ENCODE data around the gene SCO2.

Gene SCO2, protein sequence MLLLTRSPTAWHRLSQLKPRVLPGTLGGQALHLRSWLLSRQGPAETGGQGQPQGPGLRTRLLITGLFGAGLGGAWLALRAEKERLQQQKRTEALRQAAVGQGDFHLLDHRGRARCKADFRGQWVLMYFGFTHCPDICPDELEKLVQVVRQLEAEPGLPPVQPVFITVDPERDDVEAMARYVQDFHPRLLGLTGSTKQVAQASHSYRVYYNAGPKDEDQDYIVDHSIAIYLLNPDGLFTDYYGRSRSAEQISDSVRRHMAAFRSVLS

DNA sequence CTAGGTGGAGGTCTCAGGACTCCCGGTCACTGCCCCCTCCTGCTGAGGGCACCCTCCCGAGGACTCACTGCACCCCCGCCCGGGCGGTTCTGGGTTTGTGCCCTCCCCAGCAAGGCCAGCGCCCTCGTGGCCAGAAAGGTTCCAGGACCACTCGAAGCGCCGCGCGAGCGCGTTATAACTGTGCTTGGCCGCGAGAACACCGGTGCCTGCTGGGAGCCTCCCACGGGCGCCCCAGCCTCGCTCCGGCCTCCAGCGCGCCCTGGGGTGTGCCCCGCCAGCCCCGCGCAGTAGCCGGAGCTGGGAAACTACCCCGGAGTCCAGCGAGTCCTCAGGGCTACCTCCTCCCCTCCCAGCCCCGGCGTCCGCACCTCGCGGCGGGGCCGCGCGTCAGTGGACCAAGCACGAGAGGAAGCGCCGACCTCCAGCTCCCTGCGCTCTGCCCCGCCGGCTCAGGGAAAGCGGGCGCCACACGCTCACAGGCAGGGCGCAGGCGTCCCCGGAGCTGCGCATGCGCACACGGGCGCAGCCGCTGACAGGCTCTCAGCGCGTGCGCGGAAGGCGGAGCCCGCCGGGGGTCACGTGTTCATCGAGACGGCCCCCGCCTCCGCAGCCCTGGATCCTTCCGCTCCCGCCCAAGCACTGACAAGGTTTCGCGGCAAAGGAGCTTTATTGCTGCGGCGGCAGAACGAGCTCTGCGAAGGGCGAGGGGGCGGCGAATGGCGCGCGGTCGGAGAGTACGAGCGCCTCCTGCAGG lies at the start of gene SCO2:
TSS of gene SCO2 (minus strand) at position 495 of the 754 bp plus-strand sequence. CDS start 1,187 bp downstream, outside the sequence.
- DNase-seq (ENCODE audit: insufficient read length, low spot score), result peak; percentile 96
- FAIRE-seq, result peak; percentile 87

DNA sequence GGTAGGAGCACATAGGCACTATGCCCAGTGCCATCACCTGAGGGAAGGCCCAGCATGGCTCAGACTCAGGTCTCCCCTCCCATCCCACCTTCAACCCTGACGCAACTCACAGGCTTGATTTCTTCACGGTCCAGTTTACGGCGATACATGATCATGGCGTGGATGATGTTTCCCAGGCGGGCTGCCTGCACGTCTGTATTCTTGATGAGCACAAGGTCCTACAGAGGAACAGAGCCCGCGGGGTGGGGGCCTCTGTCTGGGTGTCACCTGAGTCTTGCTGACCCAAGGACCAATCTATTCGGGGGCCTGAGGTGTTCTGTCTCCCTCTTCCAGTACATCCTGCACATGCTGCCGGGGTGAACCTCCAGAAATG lies 49.0 kb upstream of the SCO2 start:
- DNase-seq (ENCODE audit: insufficient read length, low spot score) (no peak), FAIRE-seq (no peak)

DNA sequence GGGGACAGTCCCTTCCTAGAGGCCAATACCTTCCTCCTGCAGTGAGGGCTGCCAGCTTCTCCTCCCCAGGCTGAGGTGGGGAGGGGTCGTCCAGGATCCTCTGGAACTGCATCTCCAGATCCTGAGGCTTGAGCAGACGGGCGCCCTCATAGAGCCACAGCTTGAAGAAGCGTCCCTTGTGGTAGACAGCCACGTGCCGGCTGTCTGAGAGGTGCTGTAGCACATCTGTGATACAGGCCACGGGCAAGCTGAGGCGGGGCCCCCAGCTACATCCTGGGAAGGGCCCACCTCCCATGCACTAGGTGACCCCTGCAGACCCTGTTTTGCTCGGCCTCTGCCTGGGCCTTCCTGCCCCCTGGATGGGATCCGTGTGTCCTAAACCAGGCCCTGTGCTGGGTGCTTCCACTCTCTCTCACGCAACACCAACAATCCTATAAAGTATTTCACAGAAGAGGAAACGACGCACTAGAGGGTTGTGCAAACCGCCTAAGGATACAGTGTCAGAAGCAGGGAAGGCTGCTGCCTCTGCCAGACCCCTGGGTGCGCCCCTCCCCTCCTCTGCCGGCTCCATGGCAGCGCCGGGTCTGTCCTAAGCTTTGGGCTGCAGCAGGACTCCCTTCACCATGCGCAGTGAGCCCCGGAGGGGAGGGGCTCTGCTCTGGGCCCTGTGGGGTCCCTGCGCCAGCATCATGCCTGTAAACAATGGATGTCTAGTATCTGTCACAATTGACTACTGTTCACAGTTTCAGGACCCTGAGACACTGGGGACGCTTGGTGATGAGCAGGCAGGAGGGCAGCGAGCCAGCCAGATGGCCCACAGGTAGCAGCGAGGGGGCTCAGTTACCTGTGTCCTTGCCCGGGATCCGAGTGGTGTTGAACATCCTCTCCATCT lies 48.3 kb upstream of the SCO2 start:
- FAIRE-seq (no peak), DNase-seq (ENCODE audit: insufficient read length, low spot score) (no peak)

DNA sequence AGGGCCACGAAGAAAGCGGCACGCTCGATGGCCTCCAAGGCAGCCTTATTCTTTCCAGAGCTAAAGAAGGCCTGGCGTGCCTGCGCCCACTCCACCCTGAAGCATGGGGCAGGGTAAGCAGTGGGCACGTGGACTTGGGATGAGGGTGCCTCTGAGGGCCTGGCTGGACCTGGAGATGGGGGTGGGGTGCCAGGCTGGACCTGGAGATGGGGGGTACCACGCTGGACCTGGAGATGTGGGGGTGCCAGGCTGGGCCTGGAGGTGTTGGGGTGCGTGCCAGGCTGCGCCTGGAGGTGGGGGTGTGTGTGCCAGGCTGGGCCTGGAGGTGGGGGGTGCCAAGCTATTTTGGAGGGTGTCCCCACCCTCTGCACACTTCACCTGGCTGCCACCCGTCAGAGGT lies 47.6 kb upstream of the SCO2 start:
- FAIRE-seq (peak; percentile 31), DNase-seq (ENCODE audit: insufficient read length, low spot score) (no peak)

DNA sequence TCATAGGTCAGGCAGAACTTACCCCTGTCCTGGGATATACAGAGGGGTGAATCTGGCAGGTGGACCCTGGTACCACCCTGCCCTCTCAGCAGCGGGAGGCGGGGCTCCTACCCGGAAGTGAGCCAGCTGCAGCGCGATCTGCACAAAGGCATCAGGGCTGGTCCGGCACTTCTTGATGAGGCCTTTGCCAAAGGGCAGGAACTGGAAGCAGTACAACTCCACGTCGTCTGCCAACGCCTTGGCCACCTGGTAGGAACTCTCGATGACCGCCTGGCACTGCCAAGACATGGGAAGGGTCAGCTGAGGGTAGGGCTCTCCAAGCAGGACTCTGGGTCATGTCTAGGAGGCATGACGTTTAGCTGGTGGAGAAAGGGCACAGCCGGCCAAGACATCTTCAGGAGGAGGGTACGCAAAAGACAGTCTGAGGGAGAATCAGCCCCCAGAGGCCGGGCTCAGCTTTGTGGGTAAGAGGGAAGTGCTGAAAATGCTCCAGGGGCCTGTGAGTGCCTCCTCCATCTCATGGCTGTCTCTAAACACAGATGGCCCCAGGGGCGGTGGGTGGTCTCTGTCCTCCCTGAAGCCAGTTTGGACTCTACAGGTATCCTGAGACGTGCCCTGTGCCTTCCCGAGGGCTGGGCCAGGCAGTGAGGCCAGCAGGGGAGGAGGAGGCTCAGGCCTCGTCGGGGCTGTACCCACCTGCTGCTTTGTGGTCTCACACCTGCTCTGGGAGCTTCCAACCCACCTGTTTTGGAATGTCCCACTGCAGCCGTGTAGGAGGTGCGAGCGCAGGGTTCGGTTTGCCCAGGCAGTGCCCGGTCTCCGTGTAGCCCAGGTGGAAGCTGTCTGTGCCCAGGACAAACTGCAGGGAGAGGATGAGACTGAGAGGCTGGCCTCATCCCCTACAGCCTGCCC lies 46.1 kb upstream of the SCO2 start:
- DNase-seq (ENCODE audit: insufficient read length, low spot score) (no peak), FAIRE-seq (no peak)

DNA sequence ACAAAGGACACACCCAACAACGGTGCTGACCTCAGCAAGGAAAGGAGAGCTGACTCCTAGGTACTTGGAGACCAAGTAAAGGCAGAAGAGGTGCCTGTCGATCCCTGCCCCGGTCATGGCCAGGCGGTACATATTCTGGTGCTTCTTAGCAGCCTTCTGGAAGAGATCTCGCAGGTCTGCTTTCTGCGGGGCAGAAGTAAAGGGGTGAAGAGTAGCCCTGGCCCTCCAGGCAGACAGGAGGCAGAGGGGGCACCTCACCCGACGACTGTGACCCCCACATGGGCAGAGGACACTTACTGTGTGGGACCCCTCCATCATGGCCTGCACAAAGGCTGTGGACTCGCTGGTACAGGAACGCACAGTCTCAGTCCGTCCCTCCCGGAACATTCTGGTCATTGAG lies 45.5 kb upstream of the SCO2 start:
- no peak for DNase-seq (ENCODE audit: insufficient read length, low spot score)
- FAIRE-seq, result no peak

DNA sequence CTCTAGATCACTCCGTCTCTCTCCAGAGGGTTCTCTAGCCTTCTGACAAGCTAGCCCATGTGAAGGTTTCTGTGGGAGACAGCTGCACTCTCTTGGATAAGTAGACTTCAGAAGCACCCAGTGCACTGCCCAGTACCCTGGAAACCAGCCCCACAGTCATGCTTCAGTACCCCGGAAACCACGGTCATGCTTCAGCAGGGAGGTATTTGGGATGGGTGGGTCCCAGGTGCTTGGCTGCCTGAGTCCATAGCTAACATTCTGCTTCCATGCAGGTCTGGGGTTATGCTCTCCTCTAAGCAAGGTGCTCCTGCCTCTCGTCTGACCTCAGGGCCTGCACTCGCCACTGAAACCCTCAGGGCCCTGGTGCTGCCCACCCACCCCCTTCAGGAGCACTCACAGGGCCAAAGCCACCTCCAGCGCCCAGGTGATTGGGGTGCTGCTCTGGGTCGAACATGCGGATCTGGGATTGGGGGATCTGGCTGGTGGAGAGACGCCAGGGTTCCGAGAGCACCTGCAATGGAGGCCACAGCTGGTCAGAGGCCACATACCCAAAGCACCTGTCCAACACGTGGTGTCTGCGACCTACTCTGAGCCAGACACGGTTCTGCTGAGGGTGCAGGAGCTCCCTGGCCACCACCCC lies 44.6 kb upstream of the SCO2 start:
- DNase-seq (ENCODE audit: insufficient read length, low spot score) (no peak), FAIRE-seq (no peak)

DNA sequence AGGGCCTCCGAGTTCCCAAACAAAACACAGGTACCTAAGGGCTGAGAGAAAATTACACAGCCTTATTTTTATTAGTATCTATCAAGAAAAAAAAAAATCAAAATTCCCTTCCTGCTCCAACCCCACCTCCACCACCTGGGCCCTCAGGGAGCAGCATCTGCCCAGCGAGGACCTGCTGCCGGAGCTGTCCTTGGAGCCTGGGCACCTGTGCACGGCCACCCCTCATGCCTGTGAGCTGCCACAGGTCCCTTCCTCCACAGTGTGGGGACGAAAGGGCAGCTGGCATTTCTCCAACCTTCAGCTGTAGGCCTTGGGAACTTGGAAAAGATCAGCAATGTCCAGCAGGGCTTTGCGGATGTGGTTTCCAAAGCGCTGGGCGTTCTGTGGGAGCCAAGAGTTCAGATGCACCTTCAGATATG lies 43.7 kb upstream of the SCO2 start:
- FAIRE-seq (no peak), DNase-seq (ENCODE audit: insufficient read length, low spot score) (no peak)

DNA sequence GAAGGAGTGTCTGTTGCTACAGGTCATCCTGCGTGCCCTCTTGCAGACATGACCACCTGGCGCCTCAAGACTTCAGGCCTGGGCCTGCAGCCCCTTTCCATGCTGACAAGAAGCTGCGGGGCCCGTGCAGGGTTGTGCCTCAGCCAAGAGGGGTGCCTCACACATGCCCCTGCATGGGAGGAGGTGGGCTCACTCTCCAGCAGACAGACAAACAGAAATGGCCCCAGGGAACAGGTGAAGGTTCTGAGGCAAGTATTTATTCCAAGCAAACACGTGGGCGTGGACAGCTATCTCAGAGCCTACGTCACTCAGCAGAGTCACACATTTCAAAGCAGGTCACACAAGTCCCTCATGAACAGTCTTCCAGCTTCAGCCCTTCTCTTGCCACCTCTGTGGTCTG lies 43.2 kb upstream of the SCO2 start:
- FAIRE-seq (no peak), DNase-seq (ENCODE audit: insufficient read length, low spot score) (no peak)

DNA sequence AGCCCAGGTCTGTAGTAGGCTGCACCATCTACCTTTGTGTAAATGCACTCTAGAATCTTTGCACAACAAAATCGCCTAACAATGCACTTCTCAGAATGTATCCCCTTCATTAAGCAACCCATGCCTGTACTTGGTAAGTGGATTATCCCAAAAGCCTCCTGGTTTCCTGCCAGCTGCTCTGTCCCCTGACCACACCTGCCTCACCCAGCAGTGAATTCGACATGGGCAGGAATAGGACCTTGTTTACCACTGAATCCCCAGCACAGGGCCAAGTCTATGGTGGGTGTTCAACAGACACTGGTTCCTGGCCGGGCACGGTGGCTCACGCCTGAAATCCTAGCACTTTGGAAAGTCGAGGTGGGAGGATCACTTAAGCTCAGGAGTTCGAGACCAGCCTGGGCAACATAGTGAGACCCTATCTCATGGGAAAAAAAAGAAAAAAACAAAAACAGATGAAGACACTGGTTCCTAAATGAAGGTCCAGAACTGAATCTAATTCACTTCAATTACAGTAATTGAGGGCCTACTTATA lies 42.4 kb upstream of the SCO2 start:
- DNase-seq (ENCODE audit: insufficient read length, low spot score) (no peak), FAIRE-seq (no peak)

DNA sequence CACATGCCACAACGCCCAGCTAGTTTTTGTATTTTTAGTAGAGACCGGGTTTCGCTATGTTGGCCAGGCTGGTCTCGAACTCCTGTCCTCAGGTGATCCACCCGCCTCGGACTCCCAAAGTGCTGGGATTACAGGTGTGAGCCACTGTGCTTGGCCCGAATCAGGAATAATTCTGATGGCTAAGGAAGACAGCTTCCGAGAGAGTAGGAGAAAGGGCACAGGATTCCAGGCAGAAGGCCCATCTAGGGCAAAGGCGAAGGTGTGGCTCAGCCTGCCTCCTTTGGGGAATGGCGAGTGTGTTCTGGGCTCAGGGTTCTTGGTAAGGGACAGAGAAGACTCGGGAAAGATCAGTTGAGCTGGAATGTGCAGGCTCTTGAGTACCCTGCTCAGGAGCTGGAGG lies 38.9 kb upstream of the SCO2 start:
- FAIRE-seq (no peak), DNase-seq (ENCODE audit: insufficient read length, low spot score) (no peak)

DNA sequence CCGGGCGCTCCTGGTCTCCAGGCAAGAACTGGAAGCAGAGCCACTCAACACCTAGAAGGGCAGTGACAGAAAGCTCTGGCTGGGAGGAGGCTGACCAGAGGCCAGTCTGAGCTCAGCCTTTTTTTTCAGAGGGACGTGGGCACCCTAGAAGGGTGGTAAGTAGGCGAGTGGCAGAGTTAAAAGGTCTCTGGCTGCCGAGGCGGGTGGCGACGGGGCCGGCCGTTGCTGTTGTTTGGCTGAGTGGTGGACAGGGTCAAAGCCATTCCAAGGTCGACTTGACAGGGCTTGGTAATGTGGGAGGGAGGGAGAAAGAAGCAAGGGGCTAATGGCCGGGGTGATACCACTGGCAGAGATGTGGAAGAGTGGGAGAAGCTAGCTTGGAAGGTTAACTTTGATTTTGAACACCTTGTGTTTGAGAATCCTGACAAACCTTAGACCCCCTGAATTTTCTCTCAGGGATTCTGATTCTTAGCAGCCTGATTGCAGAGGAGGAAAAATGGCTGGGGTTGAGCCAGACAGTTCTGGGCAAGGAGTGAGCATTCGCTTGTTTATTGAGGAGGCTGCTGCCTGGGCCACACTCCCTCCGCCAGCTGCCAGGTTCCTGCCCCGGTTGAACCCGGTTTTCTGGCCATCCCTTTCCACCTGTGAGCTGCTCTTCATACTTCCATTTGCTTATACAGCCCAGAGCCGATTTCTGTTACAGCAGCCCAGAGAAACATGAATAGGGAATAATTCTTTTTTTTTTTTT lies 38.2 kb upstream of the SCO2 start:
- FAIRE-seq, result no peak

DNA sequence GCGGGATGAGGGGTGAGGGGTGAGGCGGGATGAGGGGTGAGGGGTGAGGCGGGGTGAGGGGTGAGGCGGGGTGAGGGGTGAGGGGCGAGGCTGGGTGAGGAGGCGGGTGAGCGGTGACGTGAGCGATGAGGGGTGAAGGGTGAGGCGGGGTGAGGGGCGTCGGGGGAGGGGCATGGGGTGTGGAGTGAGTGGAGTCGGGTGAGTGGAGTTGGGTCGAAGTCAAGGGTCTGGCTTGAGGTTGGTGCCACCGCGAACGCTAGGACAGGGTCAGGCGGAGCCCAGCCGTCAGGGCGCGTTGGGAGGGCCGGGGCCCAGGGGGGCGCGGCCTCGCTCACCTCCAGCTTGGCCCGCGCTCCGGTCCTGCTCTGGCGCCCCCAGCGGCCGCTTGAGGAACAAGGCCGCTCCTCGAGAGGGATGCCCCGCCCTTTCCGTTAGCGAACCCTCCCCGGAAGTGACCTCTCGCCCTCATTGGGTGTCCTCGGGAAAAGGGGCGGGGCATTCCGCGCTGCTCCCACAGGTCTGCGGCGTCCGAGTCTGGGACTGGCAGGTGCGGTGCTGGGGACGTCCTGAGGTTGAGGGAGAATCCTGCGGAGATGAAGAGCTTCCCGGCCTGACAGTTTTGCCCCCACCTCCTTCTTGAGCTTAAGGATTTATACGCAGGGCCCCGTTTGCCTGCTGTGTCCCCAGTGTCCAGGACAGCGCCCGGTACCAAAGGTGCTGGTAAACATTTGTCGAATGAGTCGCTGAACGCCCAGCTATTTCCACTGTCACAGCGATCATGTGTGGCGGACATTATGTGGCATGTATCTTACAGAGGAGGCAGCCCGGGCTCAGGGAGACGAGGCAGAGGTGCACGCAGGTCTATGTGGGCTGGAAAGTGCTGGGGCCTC lies 37.4 kb upstream of the SCO2 start, which contains the start of gene SYCE3:
TSS of gene SYCE3 (minus strand) at position 397 of the 890 bp plus-strand sequence. CDS start 6,514 bp downstream, outside the sequence.
- FAIRE-seq (peak; percentile 60), DNase-seq (ENCODE audit: insufficient read length, low spot score) (peak; percentile 92)

More for the DNA sequence above, 38.2 kb upstream of the SCO2 start:
- no peak for DNase-seq (ENCODE audit: insufficient read length, low spot score)

DNA sequence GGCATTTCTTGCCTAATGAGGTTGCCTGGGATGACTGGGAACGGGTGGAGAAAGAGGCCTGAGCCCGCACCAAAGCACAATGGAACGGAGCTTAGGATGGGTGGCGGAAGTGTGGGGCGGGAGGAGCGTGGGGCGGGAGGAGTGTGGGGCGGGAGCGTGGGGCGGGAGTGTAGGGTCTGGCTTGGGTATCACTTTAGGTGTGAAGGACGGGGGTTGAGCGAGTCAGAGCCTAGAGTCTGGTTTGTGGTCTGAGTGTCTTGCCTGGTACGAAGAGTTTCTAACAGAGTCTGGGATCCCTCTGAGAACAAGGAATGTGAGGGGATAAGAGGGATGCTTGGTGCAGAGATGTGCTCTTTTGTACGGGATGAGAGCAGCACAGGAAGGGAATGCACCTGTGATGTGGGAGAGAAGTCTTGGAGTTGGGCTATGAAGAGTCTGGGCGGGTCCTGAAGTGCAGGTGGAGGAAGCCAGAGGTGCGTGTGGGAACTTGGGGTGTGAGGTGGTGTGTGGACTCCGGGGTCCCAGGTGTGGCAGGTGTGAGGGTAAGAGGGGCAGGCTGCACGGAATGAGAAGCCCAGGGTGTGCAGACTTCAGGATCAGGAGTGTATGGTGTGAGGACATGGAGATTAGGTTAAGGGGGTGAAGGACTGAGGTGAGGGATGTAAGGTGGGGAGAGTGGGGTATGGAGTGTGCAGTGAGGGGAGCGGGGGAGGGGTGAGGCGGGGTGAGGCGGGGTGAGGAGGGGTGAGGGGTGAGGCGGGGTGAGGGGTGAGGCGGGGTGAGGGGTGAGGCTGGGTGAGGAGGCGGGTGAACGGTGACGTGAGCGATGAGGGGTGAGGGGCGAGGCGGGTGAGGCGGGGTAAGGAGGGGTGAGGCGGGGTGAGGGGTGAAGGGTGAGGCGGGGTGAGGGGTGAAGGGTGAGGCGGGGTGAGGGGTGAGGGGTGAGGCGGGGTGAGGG lies 36.3 kb upstream of the SCO2 start:
- FAIRE-seq (no peak), DNase-seq (ENCODE audit: insufficient read length, low spot score) (no peak)

DNA sequence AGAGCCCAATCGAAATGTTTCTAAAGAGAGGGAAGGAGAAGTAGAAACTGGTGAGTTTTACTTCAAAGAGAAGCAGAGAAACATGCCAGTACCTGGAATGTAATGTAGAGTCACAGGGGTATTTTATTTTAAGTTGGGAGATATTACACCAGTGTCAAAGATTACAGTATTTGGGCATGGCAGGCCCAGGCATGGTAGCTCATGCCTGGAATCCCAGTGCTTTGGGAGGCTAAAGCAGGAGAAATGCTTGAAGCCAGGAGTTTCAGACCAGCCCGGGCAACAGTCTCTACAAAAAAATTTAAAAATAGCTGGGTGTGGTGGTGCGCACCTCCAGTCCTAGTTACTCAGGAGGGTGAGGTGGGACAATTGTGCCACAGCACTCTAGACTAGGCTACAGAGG lies 34.6 kb upstream of the SCO2 start:
- FAIRE-seq (no peak), DNase-seq (ENCODE audit: insufficient read length, low spot score) (no peak)

DNA sequence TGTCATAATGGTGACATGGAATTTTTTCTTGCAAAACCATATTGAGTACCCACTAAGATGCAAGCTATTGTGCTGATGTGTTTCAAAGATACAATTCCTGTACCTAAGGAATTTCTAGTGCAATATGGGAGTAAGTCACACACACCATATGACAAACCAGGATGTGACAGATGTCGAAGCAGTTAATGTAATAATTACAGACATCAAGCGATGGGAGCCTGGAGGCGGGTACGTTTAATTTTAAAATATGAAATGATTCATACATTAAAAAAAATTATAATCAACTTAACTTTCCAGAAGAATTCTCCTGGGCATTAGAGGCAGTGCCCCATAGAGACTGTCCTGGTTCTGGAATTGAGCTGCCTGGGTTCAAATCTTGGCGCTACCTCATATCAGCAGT lies 31.3 kb upstream of the SCO2 start:
- FAIRE-seq, result no peak

DNA sequence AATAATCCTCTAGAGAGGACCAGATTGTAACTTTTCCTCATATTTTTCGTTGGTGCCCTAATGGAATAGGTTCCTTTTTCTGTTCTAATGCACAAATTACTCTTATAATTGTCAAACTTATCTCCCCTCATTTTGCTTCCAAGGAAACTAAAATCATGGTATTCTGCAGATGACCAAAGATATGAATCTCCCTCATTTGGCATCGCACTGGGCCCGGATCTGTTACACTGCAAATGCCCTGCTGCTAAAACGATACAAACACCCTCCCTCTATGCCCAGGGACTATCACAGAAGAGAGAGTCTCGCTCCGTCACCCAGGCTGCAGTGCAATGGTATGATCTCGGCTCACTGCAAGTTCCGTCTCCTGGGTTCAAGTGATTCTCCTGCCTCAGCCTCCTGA lies 27.9 kb upstream of the SCO2 start:
- DNase-seq (ENCODE audit: insufficient read length, low spot score) (no peak), FAIRE-seq (no peak)

More for the DNA sequence above, 31.3 kb upstream of the SCO2 start:
- no peak for DNase-seq (ENCODE audit: insufficient read length, low spot score)

Data from HTR-8/SVneo (cell line).